A549 (cell line): Measurements from ENCODE around the gene HOGA1. TPM values are rescaled to one million over a fixed set of nuclear protein-coding genes. Genes with fewer than 3 reads are reported as not detected.
"Not testable (repeated sequence)": the region's sequence is repeated elsewhere in the genome, so short reads cannot be mapped to it uniquely, and the experiment has no call there.

ENCODE experiments used
- ATAC-seq, 2 experiments: fragments of 200-7000 bp in 1 of 2; fragments of >200 bp in 1 of 2; cut with Nextera tagmentation in 1 of 2; cut with Tn5 transposase in 1 of 2; 3 replicates each; pipeline versions ENCODE4 v1.8.0 to v1.9.1; 2018 to 2020; ENCODE audit warnings: mild to moderate bottlenecking in 1 of 2, moderate library complexity in 1 of 2
- CTCF ChIA-PET: fragments of 300-600 bp; sonication (Branson Sonifier 250); formaldehyde crosslinking; extraction: SDS; loops from one replicate; lab custom pipeline; 2021; ENCODE audit warnings: antibody characterized with exemption, inconsistent platforms; lab: Yijun Ruan, JAX
- POLR2A ChIA-PET: fragments of 350-600 bp; formaldehyde crosslinking; extraction: SDS; loops from one replicate; lab custom pipeline; 2021; ENCODE audit warnings: antibody characterized with exemption, inconsistent platforms; lab: Yijun Ruan, JAX
- DNase-seq, 2 experiments: peaks; one replicate each; pipeline versions ENCODE4 v3.0.0 to v3.0.0-alpha.2; 2011 to 2016; ENCODE audit warnings: low read depth in 1 of 2, low spot score in 1 of 2
- FAIRE-seq: peaks from 2 replicates; lab custom pipeline; 2011; peaks lifted over from hg19 to GRCh38; lab: Jason Lieb, UNC
- H3K27ac ChIP-seq, 2 experiments: fragments of >200 bp; sonication (Bioruptor Twin); formaldehyde crosslinking; 3 replicates each; pipeline ENCODE4 v1.5.1; 2016 to 2017
- H3K4me1 ChIP-seq: fragments of >200 bp; sonication (Bioruptor Twin); formaldehyde crosslinking; 3 replicates; pipeline ENCODE4 v1.6.1; 2016
- H3K4me2 ChIP-seq: fragments of >200 bp; sonication (Bioruptor Twin); formaldehyde crosslinking; 3 replicates; pipeline ENCODE4 v1.6.1; 2016
- H3K4me3 ChIP-seq: fragments of >200 bp; sonication (Bioruptor Twin); formaldehyde crosslinking; 3 replicates; pipeline ENCODE4 v1.5.1; 2016
- H3K9me3 ChIP-seq: fragments of >200 bp; sonication (Bioruptor Twin); formaldehyde crosslinking; 3 replicates; pipeline ENCODE4 v1.6.1; 2016
- CBX8 ChIP-seq: fragments of 200-600 bp; sonication (generic); IDR thresholded peaks from 2 replicates; pipeline ENCODE4 v1.6.1; 2016
- CEBPB ChIP-seq, 2 experiments: fragments of >200 bp in 1 of 2; sonication (Bioruptor Twin) in 1 of 2; formaldehyde crosslinking in 1 of 2; IDR thresholded peaks; 2 replicates each; pipeline ENCODE4 v1.6.1; 2012 to 2016
- CHD4 ChIP-seq: fragments of 200-600 bp; sonication (generic); IDR thresholded peaks from 2 replicates; pipeline ENCODE4 v1.6.1; 2016; ENCODE audit warnings: antibody characterized with exemption, mild to moderate bottlenecking, borderline replicate concordance
- FOSB ChIP-seq: fragments of 250-450 bp; sonication (Bioruptor Pico); IDR thresholded peaks from 2 replicates; pipeline ENCODE4 v1.5.0; 2020; ENCODE audit warnings: mild to moderate bottlenecking, moderate library complexity
- JUN ChIP-seq, 2 experiments: fragments of >200 bp; sonication (Bioruptor Twin); formaldehyde crosslinking; IDR thresholded peaks; 2 replicates in 1 of 2; 3 replicates in 1 of 2; pipeline ENCODE4 v1.6.1; 2016 to 2017
- NR3C1 ChIP-seq: fragments of >200 bp; sonication (Bioruptor Twin); formaldehyde crosslinking; IDR thresholded peaks from 3 replicates; pipeline ENCODE4 v1.6.1; 2017
- POLR2A ChIP-seq: IDR thresholded peaks from 2 replicates; pipeline ENCODE4 v1.6.1; 2012; ENCODE audit warnings: mild to moderate bottlenecking, low read length
- POLR2AphosphoS2 ChIP-seq: conservative IDR thresholded peaks from 2 replicates; pipeline ENCODE4 v1.6.1; 2012; ENCODE audit warnings: low read length, improper control_type of control experiment, inconsistent platforms
- RNF2 ChIP-seq: fragments of 200-600 bp; sonication (generic); IDR thresholded peaks from 2 replicates; pipeline ENCODE4 v1.6.1; 2016; ENCODE audit warnings: low read depth, mild to moderate bottlenecking, antibody characterized with exemption, moderate library complexity, borderline replicate concordance
- ZFP36 ChIP-seq: fragments of 450-650 bp; IDR thresholded peaks from 2 replicates; pipeline ENCODE4 v1.6.1; 2014; ENCODE audit warnings: borderline replicate concordance; ENCODE audit not compliant: partially characterized antibody
- WGBS: methylation state at CpG from one replicate; pipeline ENCODE4 v1.1.6; 2017; ENCODE audit errors: missing lambda C conversion rate; 5-methylcytosine and 5-hydroxymethylcytosine counted together
- polyA plus RNA-seq, 4 experiments: library from polyadenylated mRNA; depleted of rRNA in 3 of 4; stranded (reverse); fragments of >200 nt; fragmentation: RNase III in 1 of 4; extraction: RNeasy Plus Mini Kit Qiagen cat#74134 plus additional on column Dnase treatment in 1 of 4; gene quantifications; 2 replicates in 3 of 4; 3 replicates in 1 of 4; pipeline ENCODE4 v1.2.3, GENCODE V29; 2011 to 2017

The HOGA1 gene
- polyA plus RNA-seq, 2 of the 4 experiments (the other 2 are of a cell fraction): 2.0 to 3.1 TPM

DNA sequence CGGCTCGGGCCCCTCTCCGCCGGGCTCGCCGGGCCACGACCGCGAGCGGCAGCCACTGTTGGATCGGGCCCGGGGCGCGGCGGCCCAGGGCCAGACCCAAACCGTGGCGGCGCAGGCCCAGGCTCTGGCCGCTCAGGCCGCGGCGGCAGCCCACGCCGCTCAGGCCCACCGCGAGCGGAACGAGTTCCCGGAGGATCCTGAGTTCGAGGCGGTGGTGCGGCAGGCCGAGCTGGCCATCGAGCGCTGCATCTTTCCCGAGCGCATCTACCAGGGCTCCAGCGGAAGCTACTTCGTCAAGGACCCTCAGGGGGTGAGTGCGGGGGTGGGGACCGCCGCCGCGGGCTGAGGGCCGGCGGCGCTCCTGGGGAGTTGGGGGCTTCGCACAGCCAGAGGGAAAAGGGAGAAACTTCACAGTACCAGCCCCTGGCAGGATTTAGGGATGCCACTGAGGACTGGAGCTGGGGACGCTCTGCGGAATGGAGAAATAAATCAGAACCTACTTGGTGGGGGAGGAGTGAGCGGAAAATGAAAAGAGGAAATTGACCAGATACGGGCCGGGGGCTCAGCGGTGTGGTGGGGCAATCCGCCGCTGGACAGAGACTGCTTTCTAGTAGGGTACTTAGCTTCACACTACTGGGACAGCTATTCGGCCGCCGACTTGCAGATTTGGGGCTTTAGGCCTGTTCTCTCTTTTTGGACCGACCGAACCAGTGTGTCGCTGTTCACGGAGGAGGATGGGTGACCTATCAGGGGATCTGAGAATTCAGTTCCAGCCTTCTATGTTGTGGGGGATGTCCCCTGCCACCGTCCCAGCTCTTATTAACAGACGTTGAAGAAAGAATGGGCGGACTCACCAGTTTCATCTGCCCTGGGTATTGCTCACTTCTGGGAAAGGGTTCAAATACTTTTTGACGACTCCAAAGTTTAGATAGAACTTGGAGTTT is 57.0 kb downstream of the HOGA1 start:
- Histone ChIP-seq H3K4me2 (peak overlapping the region; percentile 88), H3K9me3 (no peaks in the 10 kb centered on the region), H3K4me3 (peak overlapping the region; percentile 86), H3K4me1 (peaks cover 15% of the 10 kb centered on the region), H3K27ac (peak overlapping the region; percentile 79 to 93)
- peak in 1 of 2 experiments; percentile 21; a peak in 4 of 6 replicates for ATAC-seq
- TF ChIP-seq POLR2AphosphoS2: no peak
- TF ChIP-seq JUN (IDR thresholded peaks at IDR 0.05): peak in 1 of 2 experiments; percentile 67; a peak in 1 of 5 replicates
- ChIA-PET CTCF (interaction anchor here (1.0 kb wide), 2 partner anchors 60 to 69 kb away, joined by 3 to 4 read pairs; partner anchors contain the start of gene ANKRD2), POLR2A (interaction anchor here (0.6 to 1.2 kb wide), 4 partner anchors 8 to 1722 kb away, joined by 4 to 6 read pairs (median 5); partner anchors contain the start of gene AVPI1)
- DNase-seq: no peak
- WGBS: 12% methylated on average over 24 of the region's 67 CpGs
- FAIRE-seq: no peak

DNA sequence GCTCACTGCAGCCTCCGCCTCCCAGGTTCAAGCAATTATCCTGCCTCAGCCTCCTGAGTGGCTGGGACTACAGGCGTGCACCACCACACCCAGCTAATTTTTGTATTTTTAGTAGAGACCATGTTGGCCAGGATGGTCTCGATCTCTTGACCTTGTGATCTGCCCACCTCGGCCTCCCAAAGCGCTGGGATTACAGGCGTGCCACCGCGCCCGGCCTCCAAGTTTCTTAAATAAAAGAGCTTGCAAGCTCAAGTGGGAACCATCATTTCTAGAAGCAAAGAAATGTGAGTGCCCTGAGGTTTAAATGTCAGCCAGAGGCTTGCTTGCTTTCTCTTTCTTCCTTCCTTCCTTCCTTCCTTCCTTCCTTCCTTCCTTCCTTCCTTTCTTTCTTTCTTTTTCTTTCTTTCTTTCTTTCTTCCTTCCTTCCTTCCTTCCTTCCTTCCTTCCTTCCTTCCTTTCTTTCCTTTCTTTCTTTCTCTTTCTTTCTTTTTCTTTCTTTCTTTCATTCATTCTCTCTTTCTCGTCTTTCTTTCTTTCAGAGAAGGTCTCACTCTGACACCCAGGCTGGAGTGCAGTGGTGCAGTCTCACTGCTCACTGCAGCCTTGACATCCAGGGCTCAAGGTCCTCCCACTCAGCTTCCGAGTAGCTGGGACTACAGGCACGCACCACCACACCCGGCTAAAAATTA is 58.4 kb downstream of the HOGA1 start:
- 93% methylated on average over 13 of the region's 13 CpGs for WGBS
- FAIRE-seq, H3K4me3 ChIP-seq, ATAC-seq, H3K9me3 ChIP-seq, DNase-seq, H3K27ac ChIP-seq: not testable (repeated sequence)
- ChIA-PET POLR2A (interaction anchor here (0.7 kb wide), 1 partner anchor 37 kb away, joined by 3 read pairs; no protein-coding TSS in a partner anchor), CTCF (interaction anchor here (0.6 to 1.9 kb wide), 4 partner anchors 28 to 1270 kb away, joined by 3 to 4 read pairs (median 3); no protein-coding TSS in a partner anchor)
- H3K4me1 ChIP-seq: peaks cover 23% of the 10 kb centered on the region
- peak overlapping the region; percentile 88 for H3K4me2 ChIP-seq

DNA sequence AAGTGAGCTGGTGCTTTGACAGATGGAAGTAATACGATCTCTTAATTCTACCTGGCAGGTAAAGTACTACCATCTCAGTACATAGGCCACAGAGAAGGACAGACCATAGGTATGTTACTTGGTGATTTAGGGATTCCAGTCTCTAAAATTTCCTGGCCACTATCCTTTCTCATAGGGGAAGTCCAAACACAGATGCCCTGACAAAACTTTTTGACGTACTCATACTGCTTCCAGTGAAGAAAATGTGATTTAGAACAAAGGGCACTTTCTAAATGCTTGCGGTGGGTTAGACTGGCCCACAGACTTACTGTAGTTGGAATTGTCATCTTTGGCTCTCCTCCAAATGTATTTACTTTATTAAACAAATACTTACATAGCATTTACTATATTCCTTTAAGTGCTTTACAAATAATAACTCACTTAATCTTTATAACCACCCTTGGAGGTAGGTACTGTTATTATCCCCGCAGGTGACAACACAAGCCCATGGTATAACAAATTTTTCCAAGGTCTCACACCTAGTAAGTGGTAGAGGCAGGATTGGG is 59.3 kb downstream of the HOGA1 start:
- Histone ChIP-seq H3K4me3 (no peak overlapping the region), H3K4me2 (no peak overlapping the region), H3K27ac (no peak overlapping the region), H3K4me1 (peaks cover 32% of the 10 kb centered on the region), H3K9me3 (no peaks in the 10 kb centered on the region)
- CTCF ChIA-PET: interaction anchor here (1.1 to 1.9 kb wide), 3 partner anchors 10 to 34 kb away, joined by 3 to 5 read pairs (median 4); partner anchors contain the start of gene MORN4
- TF ChIP-seq FOSB (CRISPR knock-in tag): no peak
- TF ChIP-seq CBX8: no peak
- no peak for TF ChIP-seq ZFP36
- POLR2A ChIA-PET: no interaction called here
- FAIRE-seq (no peak), ATAC-seq (no peak), DNase-seq (no peak)
- WGBS: 78% methylated on average over 4 of the region's 4 CpGs

DNA sequence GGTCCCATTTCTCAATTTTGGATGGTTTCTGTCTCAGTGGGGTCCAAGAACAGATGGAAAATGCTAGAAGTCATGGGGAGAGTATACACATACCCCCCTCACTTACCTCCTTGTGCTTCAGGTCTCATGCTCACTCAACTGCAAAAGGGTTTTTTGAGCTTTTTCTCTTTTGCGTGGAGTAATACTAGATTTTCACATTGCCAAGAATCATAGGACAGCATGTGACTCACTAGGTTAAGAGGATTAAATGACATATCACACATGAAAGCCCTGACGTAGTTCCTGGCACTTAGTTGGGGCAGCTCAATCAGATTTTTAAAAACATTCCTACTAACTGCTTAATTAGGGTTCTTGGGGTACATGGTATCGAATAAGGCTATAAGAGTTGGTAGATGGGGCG is 60.7 kb downstream of the HOGA1 start:
- H3K4me2 ChIP-seq: no peak overlapping the region
- 96% methylated on average over 4 of the region's 4 CpGs for WGBS
- no peak for ATAC-seq
- no peak for FAIRE-seq
- ChIA-PET POLR2A (no interaction called here), CTCF (interaction anchor here (1.1 to 1.7 kb wide), 4 partner anchors 9 to 92 kb away, joined by 3 to 5 read pairs (median 4); partner anchors contain the start of gene MORN4)
- H3K27ac ChIP-seq: no peak overlapping the region
- H3K9me3 ChIP-seq: no peaks in the 10 kb centered on the region
- H3K4me3 ChIP-seq: no peak overlapping the region
- TF ChIP-seq POLR2A: no peak
- no peak for TF ChIP-seq RNF2
- no peak for TF ChIP-seq CHD4
- H3K4me1 ChIP-seq: peaks cover 43% of the 10 kb centered on the region
- DNase-seq: no peak

DNA sequence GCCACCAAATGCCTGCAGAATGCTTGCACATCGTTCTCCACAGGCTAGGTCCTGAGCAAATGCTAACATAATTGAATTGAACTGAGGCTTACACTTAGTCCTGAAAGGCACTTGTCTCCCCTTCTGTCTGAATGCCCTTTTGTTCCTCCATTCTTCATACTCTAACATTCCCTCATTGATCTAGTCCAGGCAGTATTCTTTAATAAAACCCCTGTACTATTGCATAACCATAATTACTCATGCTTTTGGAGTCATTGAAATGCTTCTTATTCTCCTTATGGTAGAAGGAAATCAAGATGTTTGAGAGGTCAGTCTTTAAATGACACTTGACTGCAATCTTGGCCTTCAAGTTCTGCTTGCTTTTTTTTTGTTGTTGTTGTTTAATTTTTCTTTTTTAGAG is 63.4 kb downstream of the HOGA1 start:
- H3K4me2 ChIP-seq: peak overlapping the region; percentile 71
- DNase-seq: no peak
- peaks cover 61% of the 10 kb centered on the region for H3K4me1 ChIP-seq
- WGBS: 60% methylated on average over 1 of the region's 1 CpG
- ATAC-seq: no peak; a peak in 2 of 6 replicates
- ChIA-PET CTCF (interaction anchor here (0.9 to 3.9 kb wide), 5 partner anchors 9 to 94 kb away, joined by 3 to 14 read pairs (median 4); partner anchors contain the start of gene ANKRD2), POLR2A (interaction anchor here (0.6 kb wide), 1 partner anchor 71 kb away, joined by 3 read pairs; no protein-coding TSS in a partner anchor)
- no peak for FAIRE-seq
- TF ChIP-seq NR3C1 (no peak), CEBPB (IDR thresholded peaks at IDR 0.05) (peak; percentile 70 to 86; a peak in 3 of 4 replicates)
- peak overlapping the region; percentile 88 to 91 for H3K27ac ChIP-seq
- H3K9me3 ChIP-seq: no peaks in the 10 kb centered on the region
- no peak overlapping the region for H3K4me3 ChIP-seq
